ENCODE measurements around the gene PNPLA8.

PNPLA8 gene

GRCh38 chr7:108459922-108460551 is 65.9 kb downstream of the PNPLA8 start (continued):
- TF ChIP-seq ZNF157 (tag by site-specific recombination; IDR thresholded peaks at IDR 0.05) (no peak), GLIS1 (tag by site-specific recombination; IDR thresholded peaks at IDR 0.05) (no peak), YY2 (tag by site-specific recombination; IDR thresholded peaks at IDR 0.05) (no peak), ZNF660 (tag by site-specific recombination; IDR thresholded peaks at IDR 0.05) (0 out of 2 replicates have a peak, but pooled peaks have one; percentile 31), WT1 (tag by site-specific recombination; IDR thresholded peaks at IDR 0.05) (no peak), ZNF529 (tag by site-specific recombination; IDR thresholded peaks at IDR 0.05; ENCODE audit: insufficient replicate concordance) (no peak)

- TF ChIP-seq ZFP3 (tag by site-specific recombination; IDR thresholded peaks at IDR 0.05; ENCODE audit: low read depth) (peak; percentile 68), ZNF530 (tag by site-specific recombination; IDR thresholded peaks at IDR 0.05; ENCODE audit: low read depth) (no peak)
- no peak overlapping the region for H3K4me3 ChIP-seq (ENCODE audit: low read depth, low read length)
- H3K36me3 ChIP-seq (ENCODE audit: control insufficient read depth in 2 of 2, insufficient read depth in 1 of 2, low read length in 2 of 2): no peaks in the 10 kb centered on the region
- H3K4me1 ChIP-seq (ENCODE audit: control insufficient read depth, insufficient read depth, low read length): peaks cover 5% of the 10 kb centered on the region; the same call in 1 of the 2 replicates
- CTCF ChIA-PET: interaction anchor here (0.9 kb wide), 1 partner anchor 9 kb away, joined by 5 read pairs; no protein-coding TSS in a partner anchor
- H3K27ac ChIP-seq (ENCODE audit: extremely low read depth, low read depth, low read length): no peak overlapping the region
- no peaks in the 10 kb centered on the region for H3K9me3 ChIP-seq (ENCODE audit: control insufficient read depth, insufficient read depth, low read depth, low read length)
- POLR2A ChIA-PET: interaction anchor here (1.7 kb wide), 1 partner anchor 68 kb away, joined by 6 read pairs; the partner anchor contains the start of gene PNPLA8
Observed at GRCh38 chr7:108457871-108458270, 68.1 kb downstream of the PNPLA8 start.

- POLR2A ChIA-PET: interaction anchor here (0.6 to 2.3 kb wide), 4 partner anchors 10 to 134 kb away, joined by 3 to 8 read pairs (median 6); partner anchors contain the start of gene PNPLA8
- CTCF ChIA-PET: interaction anchor here (0.7 to 2.2 kb wide), 3 partner anchors 37 to 284 kb away, joined by 4 to 7 read pairs (median 5); no protein-coding TSS in a partner anchor
Observed at GRCh38 chr7:108456845-108457540, 68.9 kb downstream of the PNPLA8 start.

More at GRCh38 chr7:108456845-108457540, 68.9 kb downstream of the PNPLA8 start:
- peaks cover 5% of the 10 kb centered on the region; the same call in 1 of the 2 replicates for H3K4me1 ChIP-seq (ENCODE audit: control insufficient read depth, insufficient read depth, low read length)
- no peak overlapping the region for H3K27ac ChIP-seq (ENCODE audit: extremely low read depth, low read depth, low read length)
- H3K4me3 ChIP-seq (ENCODE audit: low read depth, low read length): peak overlapping the region; percentile 88
- TF ChIP-seq ZNF510 (tag by site-specific recombination; IDR thresholded peaks at IDR 0.05; ENCODE audit: insufficient replicate concordance) (no peak), ZNF561 (tag by site-specific recombination; IDR thresholded peaks at IDR 0.05; ENCODE audit: borderline replicate concordance) (no peak), OSR2 (tag by site-specific recombination; IDR thresholded peaks at IDR 0.05) (no peak), ZSCAN18 (tag by site-specific recombination; IDR thresholded peaks at IDR 0.05) (no peak), RBAK (tag by site-specific recombination; IDR thresholded peaks at IDR 0.05) (no peak), ZNF324 (tag by site-specific recombination; IDR thresholded peaks at IDR 0.05) (no peak), PRDM2 (tag by site-specific recombination; IDR thresholded peaks at IDR 0.05; ENCODE audit: borderline replicate concordance) (no peak), ZNF701 (tag by site-specific recombination; IDR thresholded peaks at IDR 0.05) (no peak), ZNF23 (tag by site-specific recombination; IDR thresholded peaks at IDR 0.05; ENCODE audit: borderline replicate concordance) (no peak), ZNF596 (tag by site-specific recombination; IDR thresholded peaks at IDR 0.05) (no peak), ZSCAN4 (tag by site-specific recombination; IDR thresholded peaks at IDR 0.05) (no peak), ZNF843 (tag by site-specific recombination; IDR thresholded peaks at IDR 0.05) (no peak), ZNF645 (tag by site-specific recombination; IDR thresholded peaks at IDR 0.05) (no peak), GLIS2 (tag by site-specific recombination; IDR thresholded peaks at IDR 0.05) (no peak)
- no peaks in the 10 kb centered on the region for H3K36me3 ChIP-seq (ENCODE audit: control insufficient read depth in 2 of 2, insufficient read depth in 1 of 2, low read length in 2 of 2)
- H3K9me3 ChIP-seq (ENCODE audit: control insufficient read depth, insufficient read depth, low read depth, low read length): no peaks in the 10 kb centered on the region

Measured in HEK293 (cell line).